HepG2 (cell line): ENCODE measurements around the gene SPAG5. TPM values are rescaled to one million over a fixed set of nuclear protein-coding genes. Genes with fewer than 3 reads are reported as not detected.

Experiments used
- E2F1 ChIP-seq: sonication (generic); formaldehyde crosslinking; IDR thresholded peaks from 2 replicates; pipeline ENCODE4 v1.5.0; 2020; ENCODE audit warnings: missing genetic modification reagents
- HNF1B ChIP-seq: sonication (generic); formaldehyde crosslinking; IDR thresholded peaks from 2 replicates; pipeline ENCODE4 v1.5.1; 2020; ENCODE audit warnings: mild to moderate bottlenecking, moderate library complexity, missing genetic modification reagents
- HNRNPK ChIP-seq: fragments of 200-400 bp; formaldehyde crosslinking; IDR thresholded peaks from 2 replicates; pipeline ENCODE4 v1.6.1; 2018; ENCODE audit warnings: low read length, low read depth, moderate library complexity, mild to moderate bottlenecking; ENCODE audit not compliant: poor library complexity, severe bottlenecking
- IKZF4 ChIP-seq: sonication (generic); formaldehyde crosslinking; IDR thresholded peaks from 2 replicates; pipeline ENCODE4 v1.5.1; 2020; ENCODE audit warnings: borderline replicate concordance, mild to moderate bottlenecking, low read depth, missing genetic modification reagents; ENCODE audit errors: not compliant biosample characterization
- ISL2 ChIP-seq: sonication (generic); formaldehyde crosslinking; IDR thresholded peaks from 2 replicates; pipeline ENCODE4 v1.5.0; 2020; ENCODE audit warnings: missing genetic modification reagents
- KAT8 ChIP-seq: IDR thresholded peaks from 2 replicates; pipeline ENCODE4 v1.6.1; 2016; ENCODE audit warnings: missing genetic modification reagents, missing compliant biosample characterization
- KDM5B ChIP-seq: sonication (generic); formaldehyde crosslinking; IDR thresholded peaks from 2 replicates; pipeline ENCODE4 v1.4.0; 2020; ENCODE audit warnings: missing genetic modification reagents, mild to moderate bottlenecking, borderline replicate concordance
- KDM6A ChIP-seq: IDR thresholded peaks from 2 replicates; pipeline ENCODE4 v1.6.1; 2016; ENCODE audit warnings: low read depth
- MYNN ChIP-seq: sonication (generic); formaldehyde crosslinking; IDR thresholded peaks from 2 replicates; pipeline ENCODE4 v1.4.0; 2020; ENCODE audit warnings: mild to moderate bottlenecking, low read depth, missing genetic modification reagents
- NPAS2 ChIP-seq: sonication (generic); formaldehyde crosslinking; IDR thresholded peaks from 2 replicates; pipeline ENCODE4 v1.8.0; 2022; ENCODE audit warnings: mild to moderate bottlenecking, missing genetic modification reagents, borderline replicate concordance
- NR1H2 ChIP-seq: sonication (generic); formaldehyde crosslinking; IDR thresholded peaks from 2 replicates; pipeline ENCODE4 v1.8.1; 2022; ENCODE audit warnings: low read depth, missing genetic modification reagents, borderline replicate concordance
- SRY ChIP-seq: sonication (generic); formaldehyde crosslinking; IDR thresholded peaks from 2 replicates; pipeline ENCODE4 v1.8.0; 2022; ENCODE audit warnings: mild to moderate bottlenecking, missing genetic modification reagents
- ZHX1 ChIP-seq: sonication (generic); formaldehyde crosslinking; IDR thresholded peaks from 2 replicates; pipeline ENCODE4 v1.8.1; 2022; ENCODE audit warnings: low read depth, mild to moderate bottlenecking, missing genetic modification reagents
- ZKSCAN8 ChIP-seq: IDR thresholded peaks from 2 replicates; pipeline ENCODE4 v1.6.1; 2016; ENCODE audit warnings: borderline replicate concordance, missing genetic modification reagents, missing compliant biosample characterization
- ZMYM4 ChIP-seq: sonication (generic); formaldehyde crosslinking; IDR thresholded peaks from 2 replicates; pipeline ENCODE4 v1.8.1; 2023; ENCODE audit warnings: mild to moderate bottlenecking, missing genetic modification reagents
- ZNF431 ChIP-seq: sonication (generic); formaldehyde crosslinking; IDR thresholded peaks from 2 replicates; pipeline ENCODE4 v1.9.0; 2022; ENCODE audit warnings: missing genetic modification reagents, low read depth, mild to moderate bottlenecking, borderline replicate concordance
- ZNF576 ChIP-seq: sonication (generic); formaldehyde crosslinking; IDR thresholded peaks from 2 replicates; pipeline ENCODE4 v1.4.0; 2020; ENCODE audit warnings: mild to moderate bottlenecking, missing genetic modification reagents
- ZNF597 ChIP-seq: sonication (generic); formaldehyde crosslinking; IDR thresholded peaks from 2 replicates; pipeline ENCODE4 v1.5.0; 2020; ENCODE audit warnings: missing genetic modification reagents
- ZNF740 ChIP-seq: sonication (generic); formaldehyde crosslinking; IDR thresholded peaks from 2 replicates; pipeline ENCODE4 v1.4.0; 2020; ENCODE audit warnings: missing genetic modification reagents
- ZNF746 ChIP-seq: sonication (generic); formaldehyde crosslinking; IDR thresholded peaks from 2 replicates; pipeline ENCODE4 v1.8.0; 2022; ENCODE audit warnings: mild to moderate bottlenecking, missing genetic modification reagents
- ZNF747 ChIP-seq: sonication (generic); formaldehyde crosslinking; IDR thresholded peaks from 2 replicates; pipeline ENCODE4 v1.8.1; 2023; ENCODE audit warnings: missing genetic modification reagents, mild to moderate bottlenecking, borderline replicate concordance
- polyA plus RNA-seq, 8 experiments: library from polyadenylated mRNA; depleted of rRNA in 3 of 8; stranded (reverse) in 7 of 8; unstranded in 1 of 8; fragments of >200 nt; fragmentation: Illumina TruSeq in 4 of 8; extraction: Trizol in 4 of 8; gene quantifications; 2 replicates each; pipeline versions ENCODE4 v1.2.1 to v1.2.3, GENCODE V29; 2011 to 2016; ENCODE audit warnings: low read depth in 4 of 8, missing spikeins in 1 of 8, mixed read lengths in 1 of 8; ENCODE audit not compliant: insufficient read depth in 1 of 8
- total RNA-seq, 5 experiments: library from RNA; depleted of rRNA; stranded (reverse); fragments of >200 nt; fragmentation: Illumina TruSeq; extraction: Trizol; gene quantifications; 2 replicates each; pipeline ENCODE4 v1.2.3, GENCODE V29; 2016; ENCODE audit warnings: low read depth in 1 of 5

SPAG5 gene
- total and polyA plus RNA-seq, 2 of the 13 experiments (the other 11 are each of a cell fraction or from before 2014, with no cell fraction given) = 41.4 to 98.0 TPM

DNA sequence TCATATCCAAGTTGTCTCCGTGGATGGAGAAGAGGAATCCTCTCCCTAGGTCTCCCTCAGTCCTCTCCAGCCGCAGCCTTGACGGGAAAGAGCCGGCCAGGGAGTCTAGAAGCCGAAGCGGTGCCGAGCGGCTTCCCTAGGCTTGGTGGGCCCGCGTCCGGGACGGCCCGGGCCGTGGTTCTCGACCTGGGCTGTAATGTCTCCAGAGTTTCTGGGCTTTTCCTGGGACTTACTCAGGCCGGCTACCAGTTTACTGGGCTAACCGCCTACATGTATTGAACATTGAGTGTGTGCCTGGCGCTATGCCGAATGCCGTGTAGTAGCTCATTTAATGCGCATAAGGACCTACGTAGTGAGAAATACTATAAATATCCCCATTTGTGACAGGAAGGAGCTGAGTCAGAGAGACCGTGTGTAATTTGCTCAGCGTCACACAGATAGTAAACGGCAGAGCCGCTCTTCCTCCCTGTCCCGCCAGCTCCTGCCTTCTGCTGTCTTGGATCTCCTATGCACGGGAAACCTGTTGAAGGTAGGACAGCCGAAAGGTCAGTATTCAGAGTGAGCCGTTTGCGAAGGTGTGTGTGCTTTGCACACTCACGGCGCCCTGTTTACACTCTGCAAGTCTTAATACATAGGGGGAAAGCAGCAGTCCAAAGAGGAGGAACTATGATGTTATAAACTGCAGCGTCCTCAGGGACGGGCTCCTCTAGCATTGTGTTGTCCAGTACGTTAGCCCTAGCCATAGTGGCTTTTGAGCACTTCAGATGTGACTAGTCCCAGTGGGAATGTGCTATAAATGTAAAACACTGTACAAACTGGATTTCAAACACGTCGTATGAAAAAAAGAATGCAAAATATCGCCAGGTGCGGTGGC is 723 bp upstream of the SPAG5 start (continued):
- TF ChIP-seq ZKSCAN8 (CRISPR knock-in tag) (0 out of 2 replicates have a peak, but pooled peaks have one; percentile 14), ISL2 (CRISPR knock-in tag) (no peak; the same call in 1 of the 2 replicates), ZNF746 (CRISPR knock-in tag) (no peak; the same call in 1 of the 2 replicates), SRY (CRISPR knock-in tag) (0 out of 2 replicates have a peak, but pooled peaks have one; percentile 43), KDM6A (no peak), HNF1B (CRISPR knock-in tag) (no peak; the same call in 1 of the 2 replicates), ZNF576 (CRISPR knock-in tag) (no peak), ZNF431 (CRISPR knock-in tag) (no peak), HNRNPK (no peak), ZNF597 (CRISPR knock-in tag) (no peak), E2F1 (CRISPR knock-in tag) (no peak), KAT8 (no peak), NR1H2 (no peak), IKZF4 (CRISPR knock-in tag) (no peak), NPAS2 (CRISPR knock-in tag) (no peak), ZNF747 (CRISPR knock-in tag) (no peak), MYNN (CRISPR knock-in tag) (no peak), ZNF740 (CRISPR knock-in tag) (no peak), ZHX1 (CRISPR knock-in tag) (no peak), KDM5B (CRISPR knock-in tag) (no peak), ZMYM4 (peak; percentile 9; the same call in 1 of the 2 replicates)
